ENCODE data around the gene EGR2.

DNA sequence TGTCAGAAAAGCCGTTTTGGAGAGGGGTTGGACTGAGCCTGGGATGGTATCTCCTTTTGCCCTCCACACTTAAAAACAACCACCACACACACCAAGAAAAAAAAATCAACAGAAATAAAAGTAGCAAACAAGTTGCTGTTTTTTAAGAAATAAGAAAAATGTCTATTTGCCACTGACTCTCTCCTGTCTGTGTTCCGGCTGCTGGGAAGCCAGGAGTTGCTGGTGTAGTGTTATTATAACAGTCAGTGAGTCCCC lies 163 bp downstream of the EGR2 start:
- TF ChIP-seq, protein P1, sequence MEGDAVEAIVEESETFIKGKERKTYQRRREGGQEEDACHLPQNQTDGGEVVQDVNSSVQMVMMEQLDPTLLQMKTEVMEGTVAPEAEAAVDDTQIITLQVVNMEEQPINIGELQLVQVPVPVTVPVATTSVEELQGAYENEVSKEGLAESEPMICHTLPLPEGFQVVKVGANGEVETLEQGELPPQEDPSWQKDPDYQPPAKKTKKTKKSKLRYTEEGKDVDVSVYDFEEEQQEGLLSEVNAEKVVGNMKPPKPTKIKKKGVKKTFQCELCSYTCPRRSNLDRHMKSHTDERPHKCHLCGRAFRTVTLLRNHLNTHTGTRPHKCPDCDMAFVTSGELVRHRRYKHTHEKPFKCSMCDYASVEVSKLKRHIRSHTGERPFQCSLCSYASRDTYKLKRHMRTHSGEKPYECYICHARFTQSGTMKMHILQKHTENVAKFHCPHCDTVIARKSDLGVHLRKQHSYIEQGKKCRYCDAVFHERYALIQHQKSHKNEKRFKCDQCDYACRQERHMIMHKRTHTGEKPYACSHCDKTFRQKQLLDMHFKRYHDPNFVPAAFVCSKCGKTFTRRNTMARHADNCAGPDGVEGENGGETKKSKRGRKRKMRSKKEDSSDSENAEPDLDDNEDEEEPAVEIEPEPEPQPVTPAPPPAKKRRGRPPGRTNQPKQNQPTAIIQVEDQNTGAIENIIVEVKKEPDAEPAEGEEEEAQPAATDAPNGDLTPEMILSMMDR (IDR thresholded peaks at IDR 0.05): no peak
- TF ChIP-seq EZH2 (IDR thresholded peaks at IDR 0.05) (peak; percentile 24), EZH2phosphoT487 (IDR thresholded peaks at IDR 0.05) (no peak)
